IPS DF 4.7 (cell line): ENCODE data around the gene RELL1.

ENCODE experiments used
- DNase-seq: peaks from one replicate; pipeline ENCODE4 v3.0.0-alpha.2; 2013; ENCODE audit warnings: low spot score; ENCODE audit errors: extremely low read depth

Gene RELL1

GRCh38 chr4:37639551-37640285, 46.5 kb downstream of the RELL1 start:
- DNase-seq, result no peak

GRCh38 chr4:37635155-37635554, 51.0 kb downstream of the RELL1 start:
- DNase-seq, result no peak

- no peak for DNase-seq
Observed at GRCh38 chr4:37634180-37634579, 52.0 kb downstream of the RELL1 start.

- DNase-seq, result no peak
Observed at GRCh38 chr4:37632836-37633235, 53.3 kb downstream of the RELL1 start.

- DNase-seq, result no peak
Observed at GRCh38 chr4:37631551-37631950, 54.6 kb downstream of the RELL1 start.

GRCh38 chr4:37629713-37630112, 56.5 kb downstream of the RELL1 start:
- no peak for DNase-seq

GRCh38 chr4:37628977-37629609, 57.1 kb downstream of the RELL1 start:
- DNase-seq, result no peak

- DNase-seq, result no peak
Observed at GRCh38 chr4:37627263-37627662, 58.9 kb downstream of the RELL1 start.

- DNase-seq, result no peak
Observed at GRCh38 chr4:37625499-37625898, 60.7 kb downstream of the RELL1 start.

GRCh38 chr4:37623940-37624339, 62.2 kb downstream of the RELL1 start:
- no peak for DNase-seq

- DNase-seq, result no peak
Observed at GRCh38 chr4:37623125-37623524, 63.1 kb downstream of the RELL1 start.

- no peak for DNase-seq
Observed at GRCh38 chr4:37620176-37620575, 66.0 kb downstream of the RELL1 start.

- DNase-seq, result no peak
Observed at GRCh38 chr4:37615720-37616063, 70.5 kb downstream of the RELL1 start.

- DNase-seq, result no peak
Observed at GRCh38 chr4:37615059-37615719, 71.0 kb downstream of the RELL1 start.

- no peak for DNase-seq
Observed at GRCh38 chr4:37612811-37613210, 73.4 kb downstream of the RELL1 start.

GRCh38 chr4:37609626-37610025, 76.5 kb downstream of the RELL1 start:
- no peak for DNase-seq

GRCh38 chr4:37607018-37607417, 79.2 kb downstream of the RELL1 start:
- DNase-seq, result no peak

- no peak for DNase-seq
Observed at GRCh38 chr4:37605843-37606565, 80.2 kb downstream of the RELL1 start.

GRCh38 chr4:37604461-37604860, 81.7 kb downstream of the RELL1 start:
- no peak for DNase-seq

- DNase-seq, result no peak
Observed at GRCh38 chr4:37603711-37604110, 82.5 kb downstream of the RELL1 start.

GRCh38 chr4:37603070-37603468, 83.1 kb downstream of the RELL1 start:
- no peak for DNase-seq

GRCh38 chr4:37602454-37603069, 83.6 kb downstream of the RELL1 start:
- no peak for DNase-seq
